ENCODE measurements around the gene CETP. TPM values are rescaled to one million over a fixed set of nuclear protein-coding genes. Genes with fewer than 3 reads are reported as not detected.

CETP gene
- total and polyA plus RNA-seq, 4 donors = 3.3 to 24.0 (median 6.3) TPM

GRCh38 chr16:56993204-56993603, 31.5 kb downstream of the CETP start:
- H3K4me1 ChIP-seq (ENCODE audit: control insufficient read depth in 4 of 4, insufficient read depth in 4 of 4, low read length in 3 of 4) = peaks cover 1 to 20% (median 12%) of the 10 kb centered on the region in 4 donors
- no peak overlapping the region for H3K4me3 ChIP-seq (ENCODE audit: low read depth in 1 of 3, low read length in 3 of 3)
- no peaks in the 10 kb centered on the region for H3K36me3 ChIP-seq (ENCODE audit: control insufficient read depth in 4 of 4, insufficient read depth in 3 of 4, low read depth in 1 of 4, low read length in 3 of 4)
- H3K9me3 ChIP-seq (ENCODE audit: control insufficient read depth in 4 of 4, low read length in 3 of 4) = no peaks in the 10 kb centered on the region
- WGBS = 67% methylated on average over 2 of the region's 2 CpGs
- DNase-seq (ENCODE audit: low spot score) = no peak
- no peak overlapping the region for H3K27ac ChIP-seq (ENCODE audit: low read depth in 1 of 2, low read length in 2 of 2)
- no peak overlapping the region for H3K9ac ChIP-seq (ENCODE audit: low read depth in 1 of 2, low read length in 2 of 2)
- TF ChIP-seq ATF3 (IDR thresholded peaks at IDR 0.05) = no peak
- no peaks in the 10 kb centered on the region for H3K27me3 ChIP-seq (ENCODE audit: control insufficient read depth in 4 of 4, insufficient read depth in 4 of 4, low read length in 3 of 4)

GRCh38 chr16:56994311-56994710, 32.6 kb downstream of the CETP start:
- H3K9me3 ChIP-seq (ENCODE audit: control insufficient read depth in 4 of 4, low read length in 3 of 4) = no peaks in the 10 kb centered on the region
- TF ChIP-seq HNF4A (conservative IDR thresholded peaks at IDR 0.05) (no peak), FOXA1 (IDR thresholded peaks at IDR 0.05) (no peak), ATF3 (IDR thresholded peaks at IDR 0.05) (no peak), JUND (IDR thresholded peaks at IDR 0.05) (no peak), FOXA2 (IDR thresholded peaks at IDR 0.05) (no peak), HNF4G (IDR thresholded peaks at IDR 0.05) (no peak), RAD21 (IDR thresholded peaks at IDR 0.05) (no peak), NR2F2 (IDR thresholded peaks at IDR 0.05) (no peak), REST (IDR thresholded peaks at IDR 0.05) (no peak), ZBTB33 (IDR thresholded peaks at IDR 0.05) (no peak), TAF1 (conservative IDR thresholded peaks at IDR 0.05) (no peak), EGR1 (IDR thresholded peaks at IDR 0.05; ENCODE audit: low read depth in 2 of 2) (no peak), YY1 (IDR thresholded peaks at IDR 0.05) (no peak), MAX (IDR thresholded peaks at IDR 0.05) (no peak), CTCF (IDR thresholded peaks at IDR 0.05; ENCODE audit: low read depth, low read length, missing input control) (no peak), RXRA (IDR thresholded peaks at IDR 0.05) (no peak)
- H3K27ac ChIP-seq (ENCODE audit: low read depth in 1 of 2, low read length in 2 of 2) = no peak overlapping the region
- no peak for DNase-seq (ENCODE audit: low spot score)
- H3K9ac ChIP-seq (ENCODE audit: low read depth in 1 of 2, low read length in 2 of 2) = no peak overlapping the region
- H3K27me3 ChIP-seq (ENCODE audit: control insufficient read depth in 4 of 4, insufficient read depth in 4 of 4, low read length in 3 of 4) = no peaks in the 10 kb centered on the region
- no peak overlapping the region for H3K4me3 ChIP-seq (ENCODE audit: low read depth in 1 of 3, low read length in 3 of 3)
- no peaks in the 10 kb centered on the region for H3K36me3 ChIP-seq (ENCODE audit: control insufficient read depth in 4 of 4, insufficient read depth in 3 of 4, low read depth in 1 of 4, low read length in 3 of 4)
- H3K4me1 ChIP-seq (ENCODE audit: control insufficient read depth in 4 of 4, insufficient read depth in 4 of 4, low read length in 3 of 4) = peaks cover 1 to 13% (median 8%) of the 10 kb centered on the region in 4 donors
- WGBS = 81% methylated on average over 5 of the region's 5 CpGs

Data from liver (tissue), 9 donors.